Osteoblast (primary cell): ENCODE data around the gene NANS. TPM values are rescaled to one million over a fixed set of nuclear protein-coding genes. Genes with fewer than 3 reads are reported as not detected.
"Not testable (repeated sequence)": the region's sequence is repeated elsewhere in the genome, so short reads cannot be mapped to it uniquely, and the experiment has no call there.

Experiments
- DNase-seq: peaks from one replicate; pipeline ENCODE4 v3.0.0; 2011; ENCODE audit warnings: low spot score, mixed read lengths; ENCODE audit not compliant: insufficient read length; ENCODE audit errors: missing footprints
- H2AFZ ChIP-seq: 2 replicates; pipeline ENCODE4 v1.6.0; 2011; ENCODE audit warnings: mild to moderate bottlenecking, low read length
- H3K27ac ChIP-seq: 2 replicates; pipeline ENCODE4 v1.5.1; 2011; ENCODE audit warnings: mild to moderate bottlenecking, low read depth, low read length, moderate library complexity
- H3K27me3 ChIP-seq: 2 replicates; pipeline ENCODE4 v1.6.0; 2012; ENCODE audit warnings: mild to moderate bottlenecking, control low read depth, inconsistent platforms, low read length, moderate library complexity; ENCODE audit not compliant: insufficient read depth
- H3K36me3 ChIP-seq: 2 replicates; pipeline ENCODE4 v1.5.1; 2011; ENCODE audit warnings: mild to moderate bottlenecking, low read length, control low read depth, moderate library complexity; ENCODE audit not compliant: insufficient read depth
- H3K4me1 ChIP-seq: 2 replicates; pipeline ENCODE4 v1.5.1; 2011; ENCODE audit warnings: mild to moderate bottlenecking, low read length, control low read depth, moderate library complexity; ENCODE audit not compliant: insufficient read depth
- H3K4me2 ChIP-seq: 2 replicates; pipeline ENCODE4 v1.6.0; 2011; ENCODE audit warnings: mild to moderate bottlenecking, low read length; ENCODE audit not compliant: insufficient read depth
- H3K4me3 ChIP-seq: fragments of 200-600 bp; sonication (generic); 3 replicates; pipeline ENCODE4 v1.5.1; 2012; ENCODE audit warnings: mild to moderate bottlenecking, low read length, inconsistent platforms; ENCODE audit not compliant: insufficient read depth
- H3K79me2 ChIP-seq: 2 replicates; pipeline ENCODE4 v1.6.0; 2012; ENCODE audit warnings: mild to moderate bottlenecking, low read length, control low read depth, inconsistent platforms; ENCODE audit not compliant: insufficient read depth
- H3K9me3 ChIP-seq: 2 replicates; pipeline ENCODE4 v1.5.1; 2011; ENCODE audit warnings: low read depth, low read length, control low read depth
- H4K20me1 ChIP-seq: 2 replicates; pipeline ENCODE4 v1.6.0; 2012; ENCODE audit warnings: mild to moderate bottlenecking, low read length, control low read depth; ENCODE audit not compliant: insufficient read depth
- total RNA-seq: library from RNA; depleted of rRNA; stranded (reverse); fragments of >200 nt; gene quantifications from 2 replicates; pipeline ENCODE4 v1.2.3, GENCODE V29; 2012
- TF ChIP-seq, protein P1 (sequence below): IDR thresholded peaks from 2 replicates; pipeline ENCODE4 v1.5.1; 2011; ENCODE audit warnings: mild to moderate bottlenecking, low read depth, low read length, moderate library complexity; ENCODE audit errors: extremely low read depth

Gene NANS
- total RNA-seq, 1 donor: 56.1 TPM

- no peaks in the 10 kb centered on the region for H4K20me1 ChIP-seq
- TF ChIP-seq, protein P1, sequence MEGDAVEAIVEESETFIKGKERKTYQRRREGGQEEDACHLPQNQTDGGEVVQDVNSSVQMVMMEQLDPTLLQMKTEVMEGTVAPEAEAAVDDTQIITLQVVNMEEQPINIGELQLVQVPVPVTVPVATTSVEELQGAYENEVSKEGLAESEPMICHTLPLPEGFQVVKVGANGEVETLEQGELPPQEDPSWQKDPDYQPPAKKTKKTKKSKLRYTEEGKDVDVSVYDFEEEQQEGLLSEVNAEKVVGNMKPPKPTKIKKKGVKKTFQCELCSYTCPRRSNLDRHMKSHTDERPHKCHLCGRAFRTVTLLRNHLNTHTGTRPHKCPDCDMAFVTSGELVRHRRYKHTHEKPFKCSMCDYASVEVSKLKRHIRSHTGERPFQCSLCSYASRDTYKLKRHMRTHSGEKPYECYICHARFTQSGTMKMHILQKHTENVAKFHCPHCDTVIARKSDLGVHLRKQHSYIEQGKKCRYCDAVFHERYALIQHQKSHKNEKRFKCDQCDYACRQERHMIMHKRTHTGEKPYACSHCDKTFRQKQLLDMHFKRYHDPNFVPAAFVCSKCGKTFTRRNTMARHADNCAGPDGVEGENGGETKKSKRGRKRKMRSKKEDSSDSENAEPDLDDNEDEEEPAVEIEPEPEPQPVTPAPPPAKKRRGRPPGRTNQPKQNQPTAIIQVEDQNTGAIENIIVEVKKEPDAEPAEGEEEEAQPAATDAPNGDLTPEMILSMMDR: no peak
- H3K9me3 ChIP-seq: no peaks in the 10 kb centered on the region
- H3K27me3 ChIP-seq: no peaks in the 10 kb centered on the region
- H3K4me2 ChIP-seq: no peak overlapping the region
- no peak overlapping the region for H3K4me3 ChIP-seq
- H3K36me3 ChIP-seq: peaks cover 74% of the 10 kb centered on the region
- H3K4me1 ChIP-seq: no peaks in the 10 kb centered on the region
- H3K79me2 ChIP-seq: peaks cover 2% of the 10 kb centered on the region
- no peak overlapping the region for H2AFZ ChIP-seq
- H3K27ac ChIP-seq: no peak overlapping the region
- peak; percentile 62 for DNase-seq
Measured at GRCh38 chr9:98017306-98017705, 39.2 kb upstream of the NANS start.

GRCh38 chr9:98018347-98018746, 38.2 kb upstream of the NANS start:
- Histone ChIP-seq H3K4me3 (no peak overlapping the region), H3K4me1 (peaks cover 7% of the 10 kb centered on the region), H3K36me3 (peaks cover 63% of the 10 kb centered on the region), H3K79me2 (peaks cover 2% of the 10 kb centered on the region), H3K27ac (no peak overlapping the region), H4K20me1 (no peaks in the 10 kb centered on the region), H3K4me2 (no peak overlapping the region), H2AFZ (no peak overlapping the region), H3K27me3 (no peaks in the 10 kb centered on the region), H3K9me3 (no peaks in the 10 kb centered on the region)
- no peak for DNase-seq
- TF ChIP-seq, protein P1: no peak

GRCh38 chr9:98019098-98019497, 37.4 kb upstream of the NANS start:
- Histone ChIP-seq H3K4me1 (peaks cover 7% of the 10 kb centered on the region), H3K27ac (no peak overlapping the region), H3K27me3 (no peaks in the 10 kb centered on the region), H3K4me2 (no peak overlapping the region), H3K36me3 (peaks cover 56% of the 10 kb centered on the region), H3K9me3 (no peaks in the 10 kb centered on the region), H2AFZ (no peak overlapping the region), H3K4me3 (no peak overlapping the region), H4K20me1 (no peaks in the 10 kb centered on the region), H3K79me2 (no peaks in the 10 kb centered on the region)
- TF ChIP-seq, protein P1: no peak
- no peak for DNase-seq

GRCh38 chr9:98019869-98020268, 36.7 kb upstream of the NANS start:
- DNase-seq, H3K9me3 ChIP-seq, H3K4me3 ChIP-seq, H2AFZ ChIP-seq, H3K4me1 ChIP-seq, H3K27me3 ChIP-seq, H3K4me2 ChIP-seq, H3K27ac ChIP-seq, H3K79me2 ChIP-seq, H4K20me1 ChIP-seq: not testable (repeated sequence)
- peaks cover 48% of the 10 kb centered on the region for H3K36me3 ChIP-seq
